GM19025 (cell line): ENCODE data around the gene ZNF507.

ENCODE experiments used
- ATAC-seq: cut with Tn5 transposase; IDR thresholded peaks from one replicate; pipeline ENCODE4 v1.9.1; 2021; ENCODE audit warnings: mild to moderate bottlenecking, low read depth, moderate library complexity; ENCODE audit not compliant: unreplicated experiment

The ZNF507 gene

DNA sequence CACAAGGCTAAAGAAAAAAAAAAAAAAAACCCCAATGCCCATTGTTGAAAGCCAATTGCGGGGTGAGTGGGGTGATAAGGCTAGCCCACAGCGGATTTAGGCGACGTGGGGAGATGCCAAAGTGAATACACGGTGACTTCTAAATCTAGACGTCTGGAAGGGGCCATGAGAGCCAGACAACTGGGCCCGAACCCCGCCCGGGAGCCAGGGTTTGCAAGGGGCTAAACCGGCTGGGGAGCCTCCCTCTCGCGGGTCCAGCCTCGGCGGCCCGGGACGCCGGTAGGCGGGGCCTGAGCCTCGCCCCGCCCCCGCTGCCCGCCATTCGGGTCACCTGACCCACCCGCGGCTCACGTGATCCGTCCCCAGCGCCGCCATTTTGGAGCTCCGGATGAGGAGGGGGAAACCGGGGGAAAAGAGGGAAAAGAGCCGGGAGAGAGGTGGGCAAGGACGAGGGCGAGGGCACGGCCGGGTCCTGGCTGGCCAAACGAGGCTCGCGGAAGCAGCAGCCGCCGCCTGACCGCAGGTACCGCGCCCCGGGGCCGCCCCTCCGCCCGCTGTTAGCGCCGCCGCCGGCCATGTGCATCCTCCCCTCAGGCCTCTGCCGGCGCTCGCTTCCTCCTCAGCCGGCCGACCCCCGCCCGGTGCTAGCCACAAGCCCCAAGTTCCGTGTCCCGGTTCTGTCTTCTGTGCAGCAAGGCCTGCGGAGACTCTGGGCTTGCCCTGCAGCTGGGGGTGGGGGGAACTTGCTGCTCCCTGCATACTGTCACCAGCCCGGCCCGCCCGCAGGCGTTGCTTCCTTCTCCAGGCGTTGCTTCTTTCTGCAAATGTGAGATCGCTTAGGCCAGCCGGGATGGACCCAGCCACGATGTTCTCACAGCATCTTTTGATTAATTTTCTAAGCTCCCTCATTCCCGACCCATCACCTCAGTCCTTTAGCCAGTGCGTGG is at the start of gene ZNF507:
TSS of gene ZNF507 (plus strand) at position 350 of the 947 bp plus-strand sequence. CDS start 7,221 bp downstream, outside the sequence.
- ATAC-seq = peak; percentile 89

GRCh38 chr19:32296694-32297093 is 48.7 kb upstream of the ZNF507 start:
- no peak for ATAC-seq

DNA sequence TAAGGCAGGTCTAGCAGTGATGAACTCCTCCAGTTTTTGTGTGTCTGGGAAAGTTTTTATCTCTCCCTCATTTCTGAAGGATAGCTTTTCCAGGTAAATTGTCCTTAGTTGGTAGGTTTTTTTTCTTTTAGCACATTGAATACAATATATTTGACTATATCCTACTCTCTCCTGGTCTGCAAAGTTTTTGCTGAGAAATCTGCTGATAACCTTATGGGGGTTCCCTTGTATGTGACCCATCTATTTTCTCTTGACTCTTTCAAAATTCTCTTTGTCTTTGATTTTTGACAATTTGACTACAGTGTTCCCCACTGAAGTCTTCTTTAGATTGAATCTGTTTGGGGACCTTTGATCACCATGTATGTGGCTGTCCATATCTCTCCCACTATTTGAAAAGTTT is 42.6 kb upstream of the ZNF507 start:
- no peak for ATAC-seq

DNA sequence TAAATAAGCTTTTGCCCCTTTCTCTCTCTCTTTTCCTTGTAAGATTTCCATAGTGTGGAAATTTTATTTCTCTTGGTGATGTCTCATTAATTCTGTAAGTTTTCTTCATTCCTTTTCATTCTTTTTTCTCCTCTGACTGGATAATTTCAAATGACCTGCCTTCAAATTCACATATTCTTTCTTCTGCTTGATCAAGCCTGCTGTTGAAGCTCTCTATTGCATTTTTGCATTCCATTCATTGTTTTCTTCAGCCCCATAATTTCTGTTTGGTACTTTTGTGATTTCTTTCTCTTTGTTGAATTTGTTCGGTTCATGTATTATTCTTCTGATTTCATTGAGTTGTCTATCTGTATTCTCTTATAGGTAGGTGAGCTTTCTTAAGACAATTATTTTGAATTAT is 42.2 kb upstream of the ZNF507 start:
- no peak for ATAC-seq

- ATAC-seq = no peak
Measured at GRCh38 chr19:32307591-32307990, 37.8 kb upstream of the ZNF507 start.

GRCh38 chr19:32308431-32309077 is 36.9 kb upstream of the ZNF507 start:
- no peak for ATAC-seq

DNA sequence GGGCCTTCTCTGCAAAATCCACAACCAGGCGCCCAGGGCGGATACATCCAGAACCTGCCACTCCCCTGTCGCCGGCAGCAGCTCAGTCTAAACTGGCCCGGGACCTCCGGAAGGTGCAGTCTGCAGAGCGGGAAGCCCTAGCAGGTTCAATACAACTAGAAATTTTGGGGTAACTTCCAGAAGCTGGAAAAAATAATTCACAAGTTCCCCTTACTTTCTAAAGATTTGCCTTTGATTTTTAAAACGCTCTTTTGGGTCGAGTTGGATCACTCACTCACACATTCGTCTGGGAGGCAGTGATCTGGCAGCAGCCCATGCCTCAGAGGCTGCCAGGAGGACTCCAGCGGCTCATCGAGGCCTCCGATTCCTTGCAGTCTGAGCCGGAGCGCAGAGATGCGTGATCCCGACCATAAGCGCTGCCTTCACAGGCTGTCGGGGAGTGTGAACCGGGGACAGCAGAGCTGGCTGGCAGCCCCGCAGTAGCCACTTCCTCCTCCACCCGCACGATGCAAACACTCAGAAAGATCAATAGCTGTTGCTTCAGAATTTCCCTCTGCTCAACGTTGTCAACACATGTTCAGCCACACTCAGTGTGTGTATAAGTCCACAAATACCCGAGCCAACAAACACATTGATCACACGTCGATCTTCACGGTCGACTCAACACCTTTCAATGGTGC is 35.6 kb upstream of the ZNF507 start:
- ATAC-seq = no peak

DNA sequence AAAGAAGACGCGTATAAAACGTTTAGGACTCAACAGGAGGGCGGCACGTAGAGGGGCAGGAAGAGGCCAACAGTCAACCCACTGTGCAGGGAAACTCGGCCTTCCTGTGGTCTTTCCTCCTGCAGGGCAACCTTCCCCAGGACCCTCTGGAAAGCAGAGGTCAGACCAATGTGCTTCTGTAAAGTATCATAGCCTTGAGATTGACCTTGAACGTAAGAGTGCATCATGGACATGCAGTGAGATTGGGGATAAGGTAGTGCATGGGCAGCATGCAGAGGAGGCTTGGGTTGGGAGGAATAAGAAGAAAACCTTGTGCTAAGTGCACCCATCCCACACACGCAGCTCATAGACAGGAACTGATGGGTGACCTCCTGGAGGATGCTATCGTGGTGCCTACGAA is 34.0 kb upstream of the ZNF507 start:
- ATAC-seq = no peak

GRCh38 chr19:32313569-32314265 is 31.7 kb upstream of the ZNF507 start:
- ATAC-seq = no peak

DNA sequence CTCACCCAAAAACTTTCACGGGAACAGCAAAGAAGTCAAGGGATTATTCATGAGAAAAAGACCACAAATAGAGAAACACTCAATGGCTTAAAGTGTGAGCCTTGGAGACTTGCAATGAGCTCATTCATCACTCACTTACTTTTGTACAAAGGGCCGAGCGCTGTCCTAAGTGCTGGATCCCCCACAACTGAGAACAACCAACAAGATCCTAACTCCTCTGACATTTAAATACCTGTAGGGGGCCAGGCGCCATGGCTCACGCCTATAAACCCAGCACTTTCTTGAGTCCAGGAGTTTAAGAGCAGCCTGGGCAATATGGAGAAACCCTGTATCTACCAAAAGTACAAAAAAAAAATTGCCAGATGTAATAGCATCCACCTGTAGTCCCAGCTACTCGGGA is 29.4 kb upstream of the ZNF507 start:
- ATAC-seq = no peak

DNA sequence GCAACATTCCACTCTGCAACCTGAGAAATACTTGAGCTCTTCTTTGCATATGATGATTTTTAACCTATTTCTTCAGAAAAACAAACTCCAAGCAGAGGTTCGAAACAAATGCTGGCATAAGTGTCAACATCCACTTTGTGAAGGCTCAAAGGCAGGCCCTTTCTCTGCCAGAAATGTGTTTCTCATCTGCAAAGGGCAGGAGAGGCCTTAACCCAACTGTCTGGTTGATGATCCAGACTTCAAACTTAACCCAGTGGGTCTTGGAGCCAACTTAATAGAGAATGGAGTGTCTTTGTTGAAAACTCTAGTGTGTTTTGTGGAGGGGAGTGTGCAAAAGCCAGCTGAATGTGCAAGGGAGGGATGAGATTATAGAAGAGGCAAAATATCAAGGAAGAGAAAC is 28.3 kb upstream of the ZNF507 start:
- no peak for ATAC-seq

- ATAC-seq = no peak
Measured at GRCh38 chr19:32318884-32319520, 26.4 kb upstream of the ZNF507 start.

DNA sequence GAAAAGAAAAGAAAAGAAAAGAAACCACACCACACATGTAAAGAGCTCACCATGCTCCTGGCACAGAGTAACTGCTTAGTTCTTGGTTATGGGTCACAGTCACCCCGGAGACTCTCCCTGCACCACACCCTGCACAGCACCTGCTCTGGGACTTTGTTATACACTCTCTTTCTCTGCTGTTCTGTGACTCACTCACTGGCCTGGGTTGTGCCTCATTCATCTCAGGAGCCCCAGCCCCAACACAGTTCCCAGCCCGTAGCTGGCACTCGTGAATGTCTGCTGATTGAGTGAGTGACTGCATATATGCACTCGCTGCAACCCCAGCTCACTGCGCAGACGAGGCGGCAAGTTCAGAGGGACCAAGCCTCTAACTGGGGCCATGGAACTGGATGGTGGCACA is 22.9 kb upstream of the ZNF507 start:
- ATAC-seq = no peak

DNA sequence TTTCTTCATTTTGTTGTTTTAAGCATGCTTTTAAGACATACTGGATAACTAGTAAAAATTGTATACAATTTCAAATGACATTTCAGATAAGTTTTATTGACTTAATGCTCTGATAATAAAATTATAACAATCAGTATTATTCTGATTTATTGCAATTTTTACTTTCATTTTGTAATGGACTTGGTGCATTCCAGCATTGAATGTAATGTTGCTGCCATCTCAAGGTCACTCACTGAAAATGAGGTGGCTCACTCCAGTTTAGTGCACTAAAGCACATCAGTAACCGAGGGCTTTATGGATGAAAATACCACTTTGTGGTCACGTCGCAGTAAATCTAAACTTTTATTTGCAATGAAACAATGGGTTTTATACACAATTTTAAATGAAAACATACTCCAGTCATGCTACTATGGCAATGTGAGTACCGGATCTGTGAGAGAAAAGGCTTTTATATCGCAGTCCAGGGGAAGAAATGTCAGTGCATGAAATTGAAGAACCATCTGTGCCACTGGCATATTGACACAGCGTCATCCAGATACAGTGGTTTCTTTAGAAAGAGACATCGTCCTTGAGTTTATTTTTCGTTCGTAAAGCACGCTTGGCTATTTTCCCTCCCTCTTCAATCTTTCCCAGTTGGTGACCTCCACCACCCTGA is 20.7 kb upstream of the ZNF507 start:
- ATAC-seq = no peak

GRCh38 chr19:32330213-32330857 is 15.1 kb upstream of the ZNF507 start:
- no peak for ATAC-seq

GRCh38 chr19:32333227-32333626 is 12.2 kb upstream of the ZNF507 start:
- ATAC-seq = no peak

DNA sequence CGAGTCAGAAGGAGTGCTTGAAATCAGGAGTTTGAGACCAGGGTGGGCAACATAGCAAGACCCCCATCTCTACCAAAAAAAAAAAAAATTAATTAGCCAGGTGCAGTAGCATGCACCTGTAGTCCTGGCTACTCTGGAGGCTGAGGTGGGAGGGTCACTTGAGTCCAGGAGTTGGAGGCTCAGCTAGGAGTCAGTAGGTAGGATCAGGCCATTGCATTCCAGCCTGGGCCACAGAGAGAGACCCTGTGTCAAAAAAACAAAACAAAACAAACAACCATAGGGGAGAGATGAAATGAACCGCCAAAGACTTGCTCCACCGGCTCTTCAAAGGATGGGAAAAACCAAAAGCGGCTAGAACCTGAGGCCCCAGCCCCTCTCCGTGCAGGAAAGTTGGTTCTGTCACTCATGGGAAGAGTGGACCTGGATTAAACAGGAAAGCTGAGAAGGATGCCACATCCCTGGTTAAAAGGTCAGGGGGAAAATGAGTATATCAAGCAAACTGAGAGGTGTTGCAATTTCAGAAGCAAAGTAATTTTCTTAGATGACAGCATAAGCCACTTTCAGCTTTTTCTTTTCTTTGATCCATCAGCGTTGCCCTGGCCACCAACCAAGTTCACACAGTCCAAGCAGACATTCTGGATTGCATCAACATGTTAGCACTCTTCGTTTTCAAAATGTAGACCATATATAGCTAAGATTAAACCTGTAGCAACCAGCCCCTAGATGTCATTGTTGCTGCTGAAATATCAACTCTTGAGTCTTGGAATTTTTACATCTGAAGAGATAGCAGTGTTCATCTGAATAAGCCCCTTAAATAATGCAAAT is 8.9 kb upstream of the ZNF507 start:
- no peak for ATAC-seq

DNA sequence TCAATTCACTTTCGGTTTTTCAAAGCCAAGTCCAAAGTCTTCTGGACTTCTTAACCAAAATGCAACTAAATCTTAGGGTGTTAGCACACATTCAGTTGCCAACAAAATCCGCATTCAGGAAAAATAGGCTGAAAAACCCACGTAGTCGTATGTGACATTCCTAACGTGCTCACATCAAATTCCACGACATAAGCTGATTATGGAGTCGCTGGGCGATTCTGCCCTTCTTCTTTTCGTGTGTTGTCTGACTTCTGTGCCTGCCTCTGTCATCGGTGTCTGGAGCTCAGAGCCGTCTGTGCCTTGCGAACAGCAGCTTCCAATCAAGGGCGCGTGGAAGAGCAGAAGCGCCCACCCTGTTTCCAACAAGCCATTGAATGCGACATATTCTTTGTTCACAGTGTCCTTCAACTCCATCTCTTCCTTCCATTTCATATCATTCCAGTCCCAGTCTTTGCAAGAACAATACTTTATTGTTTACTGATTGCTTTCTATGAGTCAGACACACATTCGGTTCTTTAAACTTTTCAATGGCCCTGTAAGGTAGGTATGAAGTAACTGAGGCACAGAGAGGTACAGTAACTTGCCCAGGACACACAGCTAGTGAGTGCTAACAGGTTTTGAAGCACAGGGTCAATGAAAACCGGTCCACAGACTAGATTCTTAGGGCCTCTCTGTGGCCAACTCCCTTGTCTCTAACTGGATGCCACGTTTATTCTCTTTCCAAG is 8.2 kb upstream of the ZNF507 start:
- ATAC-seq = no peak
